Fibroblast of the aortic adventitia (primary cell): ENCODE measurements around the gene DYRK2. TPM values are rescaled to one million over a fixed set of nuclear protein-coding genes. Genes with fewer than 3 reads are reported as not detected.
A peak's percentile ranks its signal among the peaks of the same experiment; 100 is the strongest.

Experiments
- DNase-seq: peaks from one replicate; pipeline ENCODE4 v3.0.0-alpha.2; 2010; ENCODE audit warnings: low read depth
- H3K4me3 ChIP-seq: 2 replicates; pipeline ENCODE4 v1.5.1; 2011; ENCODE audit warnings: low read depth, mild to moderate bottlenecking, control low read depth, low read length, moderate library complexity
- CTCF ChIP-seq: IDR thresholded peaks from 2 replicates; pipeline ENCODE4 v1.5.1; 2011; ENCODE audit warnings: mild to moderate bottlenecking, low read length, control low read depth, inconsistent platforms; ENCODE audit not compliant: insufficient read depth
- total RNA-seq: library from RNA; depleted of rRNA; stranded (reverse); fragments of >200 nt; gene quantifications from 2 replicates; pipeline ENCODE4 v1.2.3, GENCODE V29; 2012; ENCODE audit warnings: low replicate concordance

DYRK2 gene
- total RNA-seq, 1 donor: 32.1 TPM

GRCh38 chr12:67674417-67674816 lies 25.9 kb downstream of the DYRK2 start:
- no peak for TF ChIP-seq CTCF

DNA sequence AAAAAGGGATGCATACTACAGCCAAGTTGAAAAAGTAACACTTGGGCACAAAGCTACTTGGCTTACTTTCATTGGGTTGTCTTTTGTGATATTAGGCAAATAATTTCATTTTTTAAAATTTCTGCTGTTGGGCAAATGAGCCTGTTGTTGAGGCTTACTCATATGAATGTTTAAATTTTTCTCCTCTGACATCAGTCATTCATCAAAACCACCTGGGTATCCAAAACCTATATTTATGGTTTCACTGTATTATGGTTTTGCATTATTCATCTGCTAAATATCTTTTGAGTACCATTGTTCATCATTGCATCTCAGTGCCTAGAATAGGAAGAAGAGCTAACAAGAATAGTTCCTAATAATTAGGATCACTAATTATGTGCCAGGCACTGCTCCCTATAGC lies 28.1 kb downstream of the DYRK2 start:
- no peak for DNase-seq
- H3K4me3 ChIP-seq: no peak overlapping the region
- no peak for TF ChIP-seq CTCF

More at GRCh38 chr12:67674417-67674816, 25.9 kb downstream of the DYRK2 start:
- H3K4me3 ChIP-seq: no peak overlapping the region
- DNase-seq: no peak

DNA sequence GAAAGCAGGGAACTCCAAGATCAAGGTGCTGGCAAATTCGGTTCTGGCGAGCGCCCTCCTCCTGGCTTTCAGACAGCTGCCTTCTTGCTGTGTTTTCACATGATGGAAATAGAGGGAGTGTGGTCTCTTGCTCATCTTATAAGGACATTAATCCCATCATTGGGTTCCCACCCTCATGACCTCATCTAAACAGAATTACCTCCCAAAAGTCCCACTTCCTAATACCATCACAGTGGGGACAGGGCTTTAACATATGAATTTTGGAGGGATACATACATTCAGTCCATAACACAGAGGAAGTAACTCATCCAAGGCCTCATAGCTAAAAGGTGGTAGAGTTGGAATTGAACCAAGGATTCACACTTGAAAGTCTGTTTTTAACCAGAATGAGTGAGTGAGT lies 28.6 kb downstream of the DYRK2 start:
- no peak for DNase-seq
- no peak for TF ChIP-seq CTCF
- no peak overlapping the region for H3K4me3 ChIP-seq

DNA sequence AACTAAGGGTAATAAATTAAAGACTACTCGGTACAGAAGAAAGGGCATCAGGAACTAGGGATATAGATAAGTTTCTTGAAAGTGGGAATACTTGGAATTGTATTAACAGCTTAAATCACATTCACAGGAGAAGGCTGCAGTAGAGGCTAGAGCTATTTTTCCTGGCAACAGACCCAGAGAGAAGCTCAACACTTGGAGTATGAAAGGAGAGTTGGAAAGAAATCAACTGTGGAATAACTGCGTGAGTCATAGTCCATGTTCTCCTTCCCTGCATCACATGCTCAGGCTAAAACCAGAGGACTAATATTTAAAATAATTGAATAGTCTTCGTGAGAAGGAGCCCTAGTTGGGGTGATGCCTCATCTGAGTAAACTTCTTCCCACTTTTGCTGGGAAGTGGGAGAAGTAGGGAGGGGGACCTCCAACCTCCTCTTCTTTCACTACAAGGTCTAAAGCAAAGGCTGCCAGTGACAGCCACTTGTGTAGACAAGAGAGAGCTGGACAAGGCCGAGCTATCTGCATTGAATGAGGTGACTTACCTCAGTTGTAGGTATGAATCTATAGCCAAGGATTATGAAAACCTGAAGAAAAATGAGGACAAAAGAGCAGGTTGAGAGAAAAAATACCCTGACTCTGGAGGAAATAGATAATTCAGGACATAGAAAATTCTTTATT lies 32.7 kb downstream of the DYRK2 start:
- H3K4me3 ChIP-seq: no peak overlapping the region
- no peak for TF ChIP-seq CTCF
- DNase-seq: peak; percentile 98

DNA sequence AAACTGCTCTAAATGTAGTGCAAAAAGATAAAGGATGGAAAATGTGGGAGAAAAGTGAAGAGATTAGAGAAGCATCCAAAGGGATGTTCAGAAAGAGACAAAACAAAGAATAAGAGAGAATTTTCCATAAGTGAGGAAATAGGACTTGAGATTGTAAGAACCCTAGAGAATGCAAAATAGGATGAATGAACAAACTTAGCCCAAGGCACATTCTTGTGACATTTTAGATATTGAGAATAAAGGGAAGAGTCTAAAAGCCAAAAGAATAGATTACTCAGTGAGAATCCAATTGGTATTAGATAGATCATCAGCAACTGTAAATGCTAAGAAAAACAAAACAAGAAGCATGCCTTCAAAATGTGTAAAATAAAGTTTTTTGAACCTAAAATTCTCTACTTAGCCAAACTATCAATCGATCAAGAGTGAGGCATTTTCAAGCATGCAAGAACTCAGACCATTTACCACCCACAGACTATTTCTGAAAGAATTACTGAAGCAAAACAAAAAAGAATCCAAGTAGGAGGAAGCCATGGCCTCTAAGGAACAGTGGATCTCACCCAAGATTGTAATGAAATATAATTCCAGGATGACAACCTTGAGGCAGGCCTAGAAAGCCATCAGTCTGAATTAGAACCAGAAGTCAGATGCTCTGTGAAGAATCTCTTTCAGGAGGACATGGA lies 33.5 kb downstream of the DYRK2 start:
- H3K4me3 ChIP-seq: no peak overlapping the region
- TF ChIP-seq CTCF: no peak
- no peak for DNase-seq

- no peak overlapping the region for H3K4me3 ChIP-seq
- DNase-seq: no peak
- TF ChIP-seq CTCF: no peak
Measured at GRCh38 chr12:67689385-67689784, 40.8 kb downstream of the DYRK2 start.

GRCh38 chr12:67690656-67691055 lies 42.1 kb downstream of the DYRK2 start:
- no peak overlapping the region for H3K4me3 ChIP-seq
- TF ChIP-seq CTCF: no peak
- peak; percentile 53 for DNase-seq
